HEK293 (cell line): ENCODE results near the gene MAP3K12.

Experiments
- CTCF ChIA-PET: fragments of 350-600 bp; formaldehyde crosslinking; extraction: SDS; loops from one replicate; lab custom pipeline; 2021; ENCODE audit warnings: antibody characterized with exemption; lab: Yijun Ruan, JAX
- POLR2A ChIA-PET: fragments of 300-600 bp; formaldehyde crosslinking; extraction: SDS; loops from one replicate; lab custom pipeline; 2020; ENCODE audit warnings: antibody characterized with exemption, inconsistent platforms; lab: Yijun Ruan, JAX
- H3K27ac ChIP-seq: fragments of 200-500 bp; sonication (Bioruptor generic); 2 replicates; pipeline ENCODE4 v1.5.1; 2014; ENCODE audit warnings: low read depth, low read length, control low read depth, inconsistent platforms; ENCODE audit errors: extremely low read depth
- H3K36me3 ChIP-seq, 2 experiments: fragments of 200-500 bp in 1 of 2; sonication (Bioruptor generic) in 1 of 2; 1 replicate in 1 of 2; 2 replicates in 1 of 2; pipeline ENCODE4 v1.5.1; 2014 to 2017; ENCODE audit warnings: inconsistent platforms in 2 of 2, low read length in 2 of 2; ENCODE audit not compliant: control insufficient read depth in 2 of 2, insufficient read depth in 1 of 2
- H3K4me1 ChIP-seq: fragments of 200-500 bp; sonication (Bioruptor generic); 2 replicates; pipeline ENCODE4 v1.5.1; 2014; ENCODE audit warnings: mild to moderate bottlenecking, low read length, inconsistent platforms; ENCODE audit not compliant: control insufficient read depth, insufficient read depth
- H3K4me3 ChIP-seq: 2 replicates; pipeline ENCODE4 v1.5.1; 2011; ENCODE audit warnings: low read depth, mild to moderate bottlenecking, control low read depth, low read length, moderate library complexity
- H3K9me3 ChIP-seq: fragments of 200-500 bp; sonication (Bioruptor generic); 2 replicates; pipeline ENCODE4 v1.5.1; 2014; ENCODE audit warnings: low read depth, low read length, inconsistent platforms; ENCODE audit not compliant: control insufficient read depth, insufficient read depth
- GLI2 ChIP-seq: fragments of 450-650 bp; formaldehyde crosslinking; IDR thresholded peaks from 2 replicates; pipeline ENCODE4; 2017; ENCODE audit warnings: missing biosample characterization, missing genetic modification characterization, low read depth, borderline replicate concordance
- GLIS2 ChIP-seq: fragments of 450-650 bp; formaldehyde crosslinking; IDR thresholded peaks from 2 replicates; pipeline ENCODE4 v1.5.1; 2016; ENCODE audit warnings: missing biosample characterization, missing genetic modification characterization
- KLF8 ChIP-seq: fragments of 450-650 bp; formaldehyde crosslinking; IDR thresholded peaks from 2 replicates; pipeline ENCODE4 v1.5.1; 2016; ENCODE audit warnings: missing biosample characterization, missing genetic modification characterization
- PRDM1 ChIP-seq: fragments of 450-650 bp; formaldehyde crosslinking; IDR thresholded peaks from 2 replicates; pipeline ENCODE4; 2016; ENCODE audit warnings: missing biosample characterization, missing genetic modification characterization
- TCF7L2 ChIP-seq: IDR thresholded peaks from 2 replicates; pipeline ENCODE4 v1.6.1; 2011; ENCODE audit warnings: low read depth, mild to moderate bottlenecking, inconsistent platforms, low read length, moderate library complexity, borderline replicate concordance
- TRIM28 ChIP-seq: IDR thresholded peaks from 2 replicates; pipeline ENCODE4 v1.6.1; 2011; ENCODE audit warnings: low read length, control low read depth, borderline replicate concordance
- ZBTB17 ChIP-seq: fragments of 450-650 bp; formaldehyde crosslinking; IDR thresholded peaks from 2 replicates; pipeline ENCODE4 v1.5.1; 2016; ENCODE audit warnings: missing biosample characterization, missing genetic modification characterization
- ZNF184 ChIP-seq: fragments of 450-650 bp; IDR thresholded peaks from 2 replicates; pipeline ENCODE4 v1.5.1; 2018; ENCODE audit warnings: missing biosample characterization, mild to moderate bottlenecking, missing genetic modification characterization
- ZNF274 ChIP-seq, 2 experiments: fragments of 200-500 bp in 1 of 2; fragments of 450-650 bp in 1 of 2; sonication (Bioruptor generic) in 1 of 2; formaldehyde crosslinking in 1 of 2; IDR thresholded peaks; 2 replicates each; pipeline versions ENCODE4 v1.5.1 to v1.6.1; 2014 to 2016; ENCODE audit warnings: borderline replicate concordance in 1 of 2, inconsistent platforms in 1 of 2, low read length in 1 of 2, missing biosample characterization in 1 of 2, missing genetic modification characterization in 1 of 2
- ZNF37A ChIP-seq: fragments of 450-650 bp; IDR thresholded peaks from 2 replicates; pipeline ENCODE4 v1.5.1; 2018; ENCODE audit warnings: missing biosample characterization, missing genetic modification characterization
- ZNF391 ChIP-seq: fragments of 450-650 bp; formaldehyde crosslinking; IDR thresholded peaks from 2 replicates; pipeline ENCODE4 v1.5.1; 2016; ENCODE audit warnings: low read depth, missing biosample characterization, missing genetic modification characterization, borderline replicate concordance
- ZNF501 ChIP-seq: fragments of 450-650 bp; formaldehyde crosslinking; IDR thresholded peaks from 2 replicates; pipeline ENCODE4 v1.5.1; 2016; ENCODE audit warnings: missing biosample characterization, missing genetic modification characterization
- ZNF544 ChIP-seq: fragments of 450-650 bp; formaldehyde crosslinking; IDR thresholded peaks from 2 replicates; pipeline ENCODE4 v1.5.0; 2017; ENCODE audit warnings: missing biosample characterization, missing genetic modification characterization
- ZNF555 ChIP-seq: fragments of 450-650 bp; formaldehyde crosslinking; conservative IDR thresholded peaks from 2 replicates; pipeline ENCODE4 v1.5.1; 2017; ENCODE audit warnings: missing biosample characterization, mild to moderate bottlenecking, missing genetic modification characterization, inconsistent platforms
- ZNF701 ChIP-seq: fragments of 450-650 bp; formaldehyde crosslinking; IDR thresholded peaks from 2 replicates; pipeline ENCODE4 v1.5.1; 2016; ENCODE audit warnings: missing biosample characterization, missing genetic modification characterization
- ZNF776 ChIP-seq: fragments of 450-650 bp; formaldehyde crosslinking; IDR thresholded peaks from 2 replicates; pipeline ENCODE4 v1.5.0; 2017; ENCODE audit warnings: missing biosample characterization, missing genetic modification characterization, borderline replicate concordance
- ZNF791 ChIP-seq: fragments of 450-650 bp; formaldehyde crosslinking; IDR thresholded peaks from 2 replicates; pipeline ENCODE4 v1.5.1; 2016; ENCODE audit warnings: missing biosample characterization, missing genetic modification characterization
- TF ChIP-seq, protein P1 (sequence below): fragments of 450-650 bp; formaldehyde crosslinking; IDR thresholded peaks from 2 replicates; pipeline ENCODE4 v1.5.1; 2016; ENCODE audit warnings: missing biosample characterization, missing genetic modification characterization
- TF ChIP-seq, protein P2 (sequence below): fragments of 450-650 bp; formaldehyde crosslinking; IDR thresholded peaks from 2 replicates; pipeline ENCODE4 v1.5.1; 2016; ENCODE audit warnings: missing biosample characterization, missing genetic modification characterization
- TF ChIP-seq, protein P3 (sequence below): fragments of 450-650 bp; IDR thresholded peaks from 2 replicates; pipeline ENCODE4 v1.5.1; 2018; ENCODE audit warnings: missing biosample characterization, mild to moderate bottlenecking, missing genetic modification characterization

Gene MAP3K12

DNA sequence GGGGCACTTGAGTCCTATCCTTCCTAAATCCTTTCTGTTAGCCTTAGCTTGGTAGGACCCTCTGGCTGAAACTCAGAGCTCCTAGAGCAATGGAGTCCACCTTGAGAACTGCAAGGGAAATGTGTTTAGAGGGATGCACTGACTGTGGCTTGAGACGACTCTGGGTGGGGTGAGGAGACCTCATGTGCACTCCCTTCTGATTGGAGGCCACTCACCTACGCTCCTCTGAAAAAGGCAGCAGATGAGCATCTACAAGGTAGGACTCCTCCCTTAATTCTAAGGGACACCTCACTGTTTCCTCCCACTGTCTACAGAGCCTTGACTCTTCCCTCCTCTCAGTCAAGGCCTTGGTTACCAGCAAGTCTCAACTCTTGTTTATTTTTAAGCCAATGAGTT is 1.0 kb downstream of the MAP3K12 start:
- Histone ChIP-seq H3K4me3 (no peak overlapping the region; the same call in 1 of the 2 replicates), H3K27ac (no peak overlapping the region), H3K4me1 (peaks cover 24% of the 10 kb centered on the region), H3K9me3 (no peaks in the 10 kb centered on the region), H3K36me3 (peaks cover 0 to 5% of the 10 kb centered on the region in 2 experiments; a peak in 1 of 3 replicates)
- TF ChIP-seq ZBTB17 (tag by site-specific recombination) (no peak), ZNF37A (tag by site-specific recombination) (no peak), ZNF274 (IDR thresholded peaks at IDR 0.05; ENCODE audit: low read length) (no peak), ZNF274 (tag by site-specific recombination; IDR thresholded peaks at IDR 0.05; ENCODE audit: borderline replicate concordance) (no peak), ZNF555 (tag by site-specific recombination) (no peak), ZNF184 (tag by site-specific recombination) (no peak)
- TF ChIP-seq, protein P1, sequence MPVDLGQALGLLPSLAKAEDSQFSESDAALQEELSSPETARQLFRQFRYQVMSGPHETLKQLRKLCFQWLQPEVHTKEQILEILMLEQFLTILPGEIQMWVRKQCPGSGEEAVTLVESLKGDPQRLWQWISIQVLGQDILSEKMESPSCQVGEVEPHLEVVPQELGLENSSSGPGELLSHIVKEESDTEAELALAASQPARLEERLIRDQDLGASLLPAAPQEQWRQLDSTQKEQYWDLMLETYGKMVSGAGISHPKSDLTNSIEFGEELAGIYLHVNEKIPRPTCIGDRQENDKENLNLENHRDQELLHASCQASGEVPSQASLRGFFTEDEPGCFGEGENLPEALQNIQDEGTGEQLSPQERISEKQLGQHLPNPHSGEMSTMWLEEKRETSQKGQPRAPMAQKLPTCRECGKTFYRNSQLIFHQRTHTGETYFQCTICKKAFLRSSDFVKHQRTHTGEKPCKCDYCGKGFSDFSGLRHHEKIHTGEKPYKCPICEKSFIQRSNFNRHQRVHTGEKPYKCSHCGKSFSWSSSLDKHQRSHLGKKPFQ, result no peak
- POLR2A ChIA-PET, result interaction anchor here (0.6 to 4.6 kb wide), 3 partner anchors 16 to 199 kb away, joined by 3 to 39 read pairs (median 6); no protein-coding TSS in a partner anchor
- CTCF ChIA-PET, result interaction anchor here (1.7 kb wide), 1 partner anchor 9 kb away, joined by 3 read pairs; the partner anchor contains the start of gene NPFF

DNA sequence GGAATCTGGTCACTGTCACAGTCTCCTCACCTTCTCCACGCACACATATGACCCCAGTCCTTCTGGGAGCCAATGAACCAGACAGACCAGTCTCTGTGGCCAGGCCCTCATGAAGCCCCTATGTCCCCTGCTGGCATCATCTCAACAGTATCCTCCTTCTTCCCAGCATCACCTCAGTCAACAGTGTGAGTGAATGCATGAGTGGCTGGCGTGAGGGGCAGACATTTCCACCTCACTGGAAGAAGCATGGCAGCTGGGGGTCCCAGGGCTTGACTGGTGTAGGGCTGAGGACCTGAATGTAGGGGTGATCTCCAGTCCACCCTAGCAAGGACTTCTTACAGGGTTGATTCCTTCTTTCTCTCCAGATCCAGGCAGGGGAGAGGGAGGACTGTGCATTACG is 1.8 kb downstream of the MAP3K12 start:
- TF ChIP-seq GLI2 (tag by site-specific recombination), result no peak
- no peak for TF ChIP-seq ZNF701 (tag by site-specific recombination)
- TF ChIP-seq TRIM28, result no peak
- no peak for TF ChIP-seq ZNF555 (tag by site-specific recombination)
- no peak for TF ChIP-seq ZNF776 (tag by site-specific recombination)
- no peak for TF ChIP-seq ZNF501 (tag by site-specific recombination)
- TF ChIP-seq, protein P2, sequence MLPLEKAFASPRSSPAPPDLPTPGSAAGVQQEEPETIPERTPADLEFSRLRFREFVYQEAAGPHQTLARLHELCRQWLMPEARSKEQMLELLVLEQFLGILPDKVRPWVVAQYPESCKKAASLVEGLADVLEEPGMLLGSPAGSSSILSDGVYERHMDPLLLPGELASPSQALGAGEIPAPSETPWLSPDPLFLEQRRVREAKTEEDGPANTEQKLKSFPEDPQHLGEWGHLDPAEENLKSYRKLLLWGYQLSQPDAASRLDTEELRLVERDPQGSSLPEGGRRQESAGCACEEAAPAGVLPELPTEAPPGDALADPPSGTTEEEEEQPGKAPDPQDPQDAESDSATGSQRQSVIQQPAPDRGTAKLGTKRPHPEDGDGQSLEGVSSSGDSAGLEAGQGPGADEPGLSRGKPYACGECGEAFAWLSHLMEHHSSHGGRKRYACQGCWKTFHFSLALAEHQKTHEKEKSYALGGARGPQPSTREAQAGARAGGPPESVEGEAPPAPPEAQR (tag by site-specific recombination), result no peak
- no peak for TF ChIP-seq ZNF37A (tag by site-specific recombination)
- TF ChIP-seq PRDM1 (tag by site-specific recombination), result no peak
- TF ChIP-seq GLIS2 (tag by site-specific recombination), result no peak
- TF ChIP-seq ZNF391 (tag by site-specific recombination), result no peak
- no peak for TF ChIP-seq KLF8 (tag by site-specific recombination)
- TF ChIP-seq ZNF791 (tag by site-specific recombination), result no peak
- H3K36me3 ChIP-seq, result no peaks in the 10 kb centered on the region
- H3K9me3 ChIP-seq, result no peaks in the 10 kb centered on the region
- H3K27ac ChIP-seq, result no peak overlapping the region
- ChIA-PET POLR2A (interaction anchor here (0.5 to 4.6 kb wide), 2 partner anchors 15 to 474 kb away, joined by 3 to 39 read pairs; no protein-coding TSS in a partner anchor), CTCF (interaction anchor here (1.7 kb wide), 1 partner anchor 10 kb away, joined by 3 read pairs; the partner anchor contains the start of gene NPFF)
- H3K4me1 ChIP-seq, result peaks cover 24% of the 10 kb centered on the region
- H3K4me3 ChIP-seq, result no peak overlapping the region

DNA sequence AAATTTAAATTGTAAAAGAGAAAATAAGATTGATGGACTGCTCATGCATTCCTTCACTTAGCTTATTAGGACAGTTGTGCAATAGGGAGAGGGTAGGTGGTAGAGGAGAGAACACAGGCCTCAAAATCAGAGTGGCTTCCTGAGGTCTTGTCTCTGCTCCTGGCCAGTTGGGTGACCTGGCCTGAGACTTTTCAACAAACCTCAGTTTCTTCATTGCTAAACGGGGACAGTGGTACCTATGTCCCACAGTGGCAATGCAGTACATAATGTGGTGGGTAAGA is 2.6 kb downstream of the MAP3K12 start:
- ChIA-PET CTCF (interaction anchor here (0.7 to 1.0 kb wide), 2 partner anchors 69 to 172 kb away, joined by 3 read pairs; no protein-coding TSS in a partner anchor), POLR2A (no interaction called here)
- TF ChIP-seq ZNF544 (no peak), TCF7L2 (no peak), ZNF274 (IDR thresholded peaks at IDR 0.05; ENCODE audit: low read length) (no peak), ZNF274 (tag by site-specific recombination; IDR thresholded peaks at IDR 0.05; ENCODE audit: borderline replicate concordance) (no peak)
- TF ChIP-seq, protein P3, sequence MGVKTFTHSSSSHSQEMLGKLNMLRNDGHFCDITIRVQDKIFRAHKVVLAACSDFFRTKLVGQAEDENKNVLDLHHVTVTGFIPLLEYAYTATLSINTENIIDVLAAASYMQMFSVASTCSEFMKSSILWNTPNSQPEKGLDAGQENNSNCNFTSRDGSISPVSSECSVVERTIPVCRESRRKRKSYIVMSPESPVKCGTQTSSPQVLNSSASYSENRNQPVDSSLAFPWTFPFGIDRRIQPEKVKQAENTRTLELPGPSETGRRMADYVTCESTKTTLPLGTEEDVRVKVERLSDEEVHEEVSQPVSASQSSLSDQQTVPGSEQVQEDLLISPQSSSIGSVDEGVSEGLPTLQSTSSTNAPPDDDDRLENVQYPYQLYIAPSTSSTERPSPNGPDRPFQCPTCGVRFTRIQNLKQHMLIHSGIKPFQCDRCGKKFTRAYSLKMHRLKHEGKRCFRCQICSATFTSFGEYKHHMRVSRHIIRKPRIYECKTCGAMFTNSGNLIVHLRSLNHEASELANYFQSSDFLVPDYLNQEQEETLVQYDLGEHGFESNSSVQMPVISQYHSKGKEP (tag by site-specific recombination), result no peak
- Histone ChIP-seq H3K4me3 (no peak overlapping the region), H3K27ac (no peak overlapping the region), H3K36me3 (no peaks in the 10 kb centered on the region), H3K4me1 (peaks cover 21% of the 10 kb centered on the region), H3K9me3 (no peaks in the 10 kb centered on the region)
